T follicular helper cell (primary cell): Measurements from ENCODE around the gene RPA1.

Experiments
- DNase-seq: peaks from one replicate; pipeline ENCODE4 v3.0.0-alpha.2; 2020; ENCODE audit warnings: low read depth

The RPA1 gene

GRCh38 chr17:1941272-1942065, 111.7 kb downstream of the RPA1 start:
- no peak for DNase-seq

- no peak for DNase-seq
Measured at GRCh38 chr17:1942066-1942365, 112.2 kb downstream of the RPA1 start.

GRCh38 chr17:1942666-1943435, 113.0 kb downstream of the RPA1 start:
- DNase-seq: no peak

- no peak for DNase-seq
Measured at GRCh38 chr17:1943436-1943831, 113.6 kb downstream of the RPA1 start.

- DNase-seq: no peak
Measured at GRCh38 chr17:1945621-1946020, 115.8 kb downstream of the RPA1 start.

- no peak for DNase-seq
Measured at GRCh38 chr17:1946021-1946932, 116.5 kb downstream of the RPA1 start.

GRCh38 chr17:1947229-1947742, 117.5 kb downstream of the RPA1 start:
- no peak for DNase-seq

GRCh38 chr17:1947743-1948516, 118.1 kb downstream of the RPA1 start:
- DNase-seq: no peak

- DNase-seq: no peak
Measured at GRCh38 chr17:1948517-1948825, 118.7 kb downstream of the RPA1 start.
